GM12878 (cell line): ENCODE measurements around the gene CDKN1C. TPM values are rescaled to one million over a fixed set of nuclear protein-coding genes. Genes with fewer than 3 reads are reported as not detected.

Source experiments
- ATAC-seq: fragments of 200-7000 bp; cut with Tn5 transposase; 3 replicates; pipeline ENCODE4 v1.9.1; 2020; ENCODE audit warnings: mild to moderate bottlenecking, moderate library complexity
- BruUV-seq: library from RNA; stranded (reverse); fragments of 400-500 nt; replicated peaks from 2 replicates; lab custom pipeline; 2021; lab: Mats Ljungman, UMichigan
- CTCF ChIA-PET: fragments of 300-600 bp; sonication (Branson Sonifier 250); formaldehyde crosslinking; extraction: SDS; loops from one replicate; lab custom pipeline; 2021; ENCODE audit warnings: inconsistent platforms; lab: Yijun Ruan, JAX
- POLR2A ChIA-PET: fragments of 350-600 bp; formaldehyde crosslinking; extraction: SDS; loops from one replicate; lab custom pipeline; 2021; ENCODE audit warnings: inconsistent platforms; lab: Charles Lee
- RAD21 ChIA-PET: fragments of 300-600 bp; sonication (Branson Sonifier 250); formaldehyde crosslinking; loops from one replicate; lab custom pipeline; 2023; ENCODE audit warnings: antibody characterized with exemption; ENCODE audit not compliant: unreplicated experiment; lab: Charles Lee
- SMC1A ChIA-PET: fragments of 300-600 bp; sonication (Branson Sonifier 250); formaldehyde crosslinking; loops from one replicate; lab custom pipeline; 2023; ENCODE audit not compliant: unreplicated experiment, uncharacterized antibody; lab: Charles Lee
- DNase-seq: peaks from one replicate; pipeline ENCODE4 v3.0.0-alpha.2; 2011; ENCODE audit warnings: low read depth, low spot score
- FAIRE-seq: peaks from 3 replicates; lab custom pipeline; 2011; peaks lifted over from hg19 to GRCh38; lab: Jason Lieb, UNC
- H2AFZ ChIP-seq: 2 replicates; pipeline ENCODE4 v1.6.0; 2011; ENCODE audit warnings: low read depth, low read length, control low read depth; ENCODE audit not compliant: control insufficient read depth
- H3K27ac ChIP-seq: 2 replicates; pipeline ENCODE4 v1.5.1; 2011; ENCODE audit warnings: control low read depth; ENCODE audit not compliant: control insufficient read depth, insufficient read depth
- H3K27me3 ChIP-seq, 2 experiments: replicated peaks in 1 of 2; 2 replicates each; pipeline versions ENCODE4 v1.6.0 to v1.6.1; 2011; ENCODE audit warnings: low read length in 1 of 2; ENCODE audit not compliant: control insufficient read depth in 2 of 2, insufficient read depth in 2 of 2
- H3K36me3 ChIP-seq, 2 experiments: 2 replicates each; pipeline ENCODE4 v1.5.1; 2011; ENCODE audit warnings: low read length in 1 of 2; ENCODE audit not compliant: control insufficient read depth in 2 of 2, insufficient read depth in 2 of 2
- H3K4me1 ChIP-seq: 2 replicates; pipeline ENCODE4 v1.6.1; 2011; ENCODE audit warnings: mild to moderate bottlenecking, low read length, moderate library complexity, mixed read lengths; ENCODE audit not compliant: control insufficient read depth, insufficient read depth
- H3K4me2 ChIP-seq: 2 replicates; pipeline ENCODE4 v1.6.0; 2011; ENCODE audit warnings: control low read depth; ENCODE audit not compliant: control insufficient read depth, insufficient read depth
- H3K4me3 ChIP-seq: fragments of 200-600 bp; sonication (generic); 2 replicates; pipeline ENCODE4 v1.5.1; 2016
- H3K79me2 ChIP-seq: 2 replicates; pipeline ENCODE4 v1.6.0; 2011; ENCODE audit warnings: low read length; ENCODE audit not compliant: control insufficient read depth, insufficient read depth
- H3K9ac ChIP-seq: 2 replicates; pipeline ENCODE4 v1.8.0; 2011; ENCODE audit warnings: low read length, control low read depth, mixed read lengths; ENCODE audit not compliant: control insufficient read depth, insufficient read depth
- H3K9me3 ChIP-seq: replicated peaks from 3 replicates; pipeline ENCODE4 v1.5.1; 2011; ENCODE audit warnings: mild to moderate bottlenecking, low read length; ENCODE audit not compliant: control insufficient read depth, insufficient read depth
- H4K20me1 ChIP-seq: 2 replicates; pipeline ENCODE4 v1.6.0; 2011; ENCODE audit not compliant: control insufficient read depth, insufficient read depth
- CBFB ChIP-seq: IDR thresholded peaks from 2 replicates; pipeline ENCODE4 v1.6.1; 2016; ENCODE audit warnings: antibody characterized with exemption, low read depth
- E4F1 ChIP-seq: fragments of 450-650 bp; IDR thresholded peaks from 2 replicates; pipeline ENCODE4 v1.6.1; 2018; ENCODE audit warnings: borderline replicate concordance, mild to moderate bottlenecking; ENCODE audit not compliant: partially characterized antibody
- ESRRA ChIP-seq: IDR thresholded peaks from 2 replicates; pipeline ENCODE4 v1.6.1; 2012; ENCODE audit warnings: mild to moderate bottlenecking, low read length, improper control_type of control experiment
- IRF3 ChIP-seq: fragments of 450-650 bp; IDR thresholded peaks from 2 replicates; pipeline ENCODE4 v1.6.1; 2014; ENCODE audit warnings: mild to moderate bottlenecking
- MLLT1 ChIP-seq: fragments of 450-650 bp; IDR thresholded peaks from 2 replicates; pipeline ENCODE4 v1.6.1; 2016; ENCODE audit warnings: mild to moderate bottlenecking
- NFIC ChIP-seq: IDR thresholded peaks from 2 replicates; pipeline ENCODE4 v1.6.1; 2012; ENCODE audit warnings: low read depth, mild to moderate bottlenecking, inconsistent platforms, low read length, moderate library complexity
- RELA ChIP-seq: fragments of 450-650 bp; IDR thresholded peaks from 2 replicates; pipeline ENCODE4 v1.8.0; 2014; ENCODE audit warnings: borderline replicate concordance; ENCODE audit not compliant: partially characterized antibody
- SIX5 ChIP-seq: IDR thresholded peaks from 2 replicates; pipeline ENCODE4 v1.6.1; 2011; ENCODE audit warnings: mild to moderate bottlenecking, low read depth, low read length, moderate library complexity; ENCODE audit not compliant: severe bottlenecking
- SKIL ChIP-seq: fragments of 450-650 bp; IDR thresholded peaks from 2 replicates; pipeline ENCODE4 v1.6.1; 2017; ENCODE audit warnings: mild to moderate bottlenecking, low read depth, inconsistent platforms; ENCODE audit not compliant: poor library complexity, severe bottlenecking
- ZNF217 ChIP-seq: fragments of 450-650 bp; IDR thresholded peaks from 2 replicates; pipeline ENCODE4 v1.6.1; 2017; ENCODE audit warnings: antibody characterized with exemption, mild to moderate bottlenecking
- ZNF384 ChIP-seq: IDR thresholded peaks from 2 replicates; pipeline ENCODE4 v1.6.1; 2012; ENCODE audit warnings: low read depth, mild to moderate bottlenecking, low read length, improper control_type of control experiment, borderline replicate concordance
- WGBS: methylation state at CpG from one replicate; pipeline ENCODE4 v1.1.6; 2016; ENCODE audit warnings: low lambda C conversion rate; ENCODE audit not compliant: insufficient replicate concordance, insufficient coverage; ENCODE audit errors: missing lambda C conversion rate; 5-methylcytosine and 5-hydroxymethylcytosine counted together
- in situ Hi-C: fragments of 300-500 bp; cut with MboI; formaldehyde crosslinking; loops from 9 replicates; pipeline ENCODE4 v1.14.3; 2018; ENCODE audit warnings: mixed read lengths
- intact Hi-C: fragments of 100-400 bp; cut with micrococcal nuclease; formaldehyde crosslinking; loops from one replicate; pipeline ENCODE4 v1.14.2; 2022; ENCODE audit not compliant: unreplicated experiment
- polyA plus RNA-seq, 11 experiments: library from polyadenylated mRNA; depleted of rRNA in 4 of 11; unstranded in 6 of 11; stranded (reverse) in 5 of 11; fragments of >200 nt; fragmentation: Nextera tagmentation in 4 of 11; fragmentation: Illumina TruSeq in 1 of 11; extraction: Ambion mirVana in 4 of 11; extraction: Trizol in 1 of 11; gene quantifications; 1 replicate in 1 of 11; 2 replicates in 10 of 11; pipeline versions ENCODE4 v1.2.1 to v1.2.3, GENCODE V29; 2011 to 2016; ENCODE audit warnings: inconsistent platforms in 2 of 11, missing spikeins in 2 of 11, low read depth in 1 of 11
- total RNA-seq, 4 experiments: library from RNA; depleted of rRNA in 3 of 4; stranded (reverse); fragments of >200 nt in 3 of 4; fragmentation: Illumina TruSeq in 1 of 4; extraction: Trizol in 1 of 4; gene quantifications; 2 replicates each; pipeline versions ENCODE4 v1.2.1 to v1.2.3, GENCODE V29; 2013 to 2021

CDKN1C gene
- total and polyA plus RNA-seq, 10 of the 15 experiments (the other 5 are each of a cell fraction or from before 2014, with no cell fraction given), result 0.05 to 0.21 (median 0.14) TPM; not detected in 7

- Histone ChIP-seq H3K27ac (no peak overlapping the region), H3K79me2 (no peaks in the 10 kb centered on the region), H4K20me1 (no peaks in the 10 kb centered on the region), H3K9ac (no peak overlapping the region), H2AFZ (no peak overlapping the region), H3K9me3 (no peaks in the 10 kb centered on the region), H3K4me1 (peaks cover 7% of the 10 kb centered on the region), H3K4me3 (no peak overlapping the region), H3K27me3 (no peaks in the 10 kb centered on the region), H3K36me3 (no peaks in the 10 kb centered on the region), H3K4me2 (no peak overlapping the region)
- CTCF ChIA-PET, result interaction anchor here (1.0 to 10.2 kb wide), 5 partner anchors 9 to 361 kb away, joined by 3 to 233 read pairs (median 25); a partner anchor contains a TSS
- intact Hi-C loops (loop anchor here (2.0 kb wide), 1 partner anchor 37 kb away; no protein-coding TSS in a partner anchor), in situ Hi-C loops (no loop called here)
- RAD21 ChIA-PET, result interaction anchor here (8.3 kb wide), 1 partner anchor 360 kb away, joined by 151 read pairs; no protein-coding TSS in a partner anchor
- POLR2A ChIA-PET, result no interaction called here
- FAIRE-seq (no peak), ATAC-seq (no peak), DNase-seq (no peak)
- no TSS peak for BruUV-seq
- SMC1A ChIA-PET, result interaction anchor here (3.4 kb wide), 1 partner anchor 36 kb away, joined by 14 read pairs; the partner anchor contains the start of gene PHLDA2
- no peak for TF ChIP-seq ESRRA
- no peak for TF ChIP-seq SKIL
- TF ChIP-seq ZNF384, result no peak
- TF ChIP-seq IRF3, result no peak
- TF ChIP-seq MLLT1, result no peak
- no peak for TF ChIP-seq NFIC
- no peak for TF ChIP-seq RELA
- TF ChIP-seq E4F1, result no peak
- no peak for TF ChIP-seq CBFB
- no peak for TF ChIP-seq SIX5
- no peak for TF ChIP-seq ZNF217
- 59% methylated on average over 4 of the region's 4 CpGs for WGBS
Measured at GRCh38 chr11:2893935-2894334, 8.4 kb upstream of the CDKN1C start.
